Measurements from ENCODE around the gene GRID2.

GRCh38 chr4:93373893-93374860 is 1070.4 kb downstream of the GRID2 start:
- TF ChIP-seq CTCF (IDR thresholded peaks at IDR 0.05) (no peak), POLR2A (IDR thresholded peaks at IDR 0.05) (no peak)
